ENCODE data around the gene TRABD2B. TPM values are rescaled to one million over a fixed set of nuclear protein-coding genes. Genes with fewer than 3 reads are reported as not detected.

Gene TRABD2B
- total and polyA plus RNA-seq, 2 of the 4 experiments (the other 2 are of a cell fraction): not detected

- H3K27me3 ChIP-seq (ENCODE audit: control insufficient read depth, insufficient read depth, low read length): no peaks in the 10 kb centered on the region; the same call in 1 of the 2 replicates
- WGBS, 2 experiments (ENCODE audit: extremely low coverage in 2 of 2, insufficient read length in 1 of 2): 66% methylated on average over 11 of the region's 24 CpGs; no CpG with 5 or more reads in 1 of the 2 experiments
- no peaks in the 10 kb centered on the region for H4K20me1 ChIP-seq (ENCODE audit: insufficient read depth, low read length)
- BruUV-seq (replicated peaks): no TSS peak
- no peak overlapping the region for H2BK5ac ChIP-seq (ENCODE audit: low read depth, low read length, poor library complexity, severe bottlenecking)
- ChIA-PET CTCF (no interaction called here), POLR2A (ENCODE audit: unreplicated experiment) (no interaction called here)
- H3K9ac ChIP-seq (ENCODE audit: low read depth, low read length): no peak overlapping the region
- H3K9me1 ChIP-seq (ENCODE audit: insufficient read depth, low read length): no peaks in the 10 kb centered on the region
- H4K91ac ChIP-seq (ENCODE audit: insufficient read depth, low read depth, low read length): no peak overlapping the region
- intact Hi-C loops (cut with micrococcal nuclease) (no loop called here), in situ Hi-C loops (cut with MboI; ENCODE audit: low sequenced_read_pairs) (no loop called here), dilution Hi-C loops (cut with HindIII; ENCODE audit: low sequenced_read_pairs, unreplicated experiment) (no loop called here)
- no peak overlapping the region for H3K14ac ChIP-seq (replicated peaks; ENCODE audit: low read depth, low read length)
- DNase-seq (no peak), ATAC-seq (ENCODE audit: low read depth) (no peak)
- H3K4me2 ChIP-seq (ENCODE audit: low read depth, low read length): no peak overlapping the region
- H2BK15ac ChIP-seq (ENCODE audit: low read depth, low read length): no peak overlapping the region
- no peak overlapping the region for H3K4ac ChIP-seq (ENCODE audit: low read depth, low read length)
- no peak overlapping the region for H4K5ac ChIP-seq (ENCODE audit: low read depth, low read length)
- H3K79me1 ChIP-seq (ENCODE audit: low read depth in 1 of 2, low read length in 2 of 2): no peaks in the 10 kb centered on the region
- H2AFZ ChIP-seq (replicated peaks; ENCODE audit: low read length, poor library complexity): peak overlapping the region; percentile 21
- no peaks in the 10 kb centered on the region for H3K36me3 ChIP-seq (ENCODE audit: control insufficient read depth, insufficient read depth, low read length)
- no peak overlapping the region for H4K8ac ChIP-seq (ENCODE audit: low read depth in 2 of 2, low read length in 2 of 2)
- H2AK9ac ChIP-seq (replicated peaks; ENCODE audit: low read depth, low read length, poor library complexity): no peak overlapping the region
- no peak overlapping the region for H2BK120ac ChIP-seq (ENCODE audit: low read depth, low read length)
- no peak overlapping the region for H3K4me3 ChIP-seq (ENCODE audit: insufficient read depth, low read depth, low read length)
- no peak overlapping the region for H3K27ac ChIP-seq (ENCODE audit: insufficient read depth, low read length)
- no peak overlapping the region for H3K23ac ChIP-seq (ENCODE audit: low read depth, low read length)
- no peaks in the 10 kb centered on the region for H3K9me3 ChIP-seq (ENCODE audit: control insufficient read depth, insufficient read depth, low read length)
- no peak overlapping the region for H2BK20ac ChIP-seq (ENCODE audit: low read depth, low read length)
- no peak overlapping the region for H2AK5ac ChIP-seq (ENCODE audit: low read depth, low read length)
- H3K56ac ChIP-seq (ENCODE audit: extremely low read depth, insufficient read depth, low read length): no peak overlapping the region
- no peaks in the 10 kb centered on the region for H3K4me1 ChIP-seq (ENCODE audit: control insufficient read depth, insufficient read depth, low read length)
- H3K18ac ChIP-seq (ENCODE audit: low read depth, low read length): no peak overlapping the region
- no peak for TF ChIP-seq POLR2A (IDR thresholded peaks at IDR 0.05; ENCODE audit: low read depth, low read length)
- no peak for TF ChIP-seq RAD21 (IDR thresholded peaks at IDR 0.05; ENCODE audit: low read length)
- TF ChIP-seq MAZ (IDR thresholded peaks at IDR 0.05; ENCODE audit: borderline replicate concordance, low read depth, low read length): no peak
- no peak for TF ChIP-seq FOS (IDR thresholded peaks at IDR 0.05; ENCODE audit: low read depth, low read length)
- no peak for TF ChIP-seq SMC3 (IDR thresholded peaks at IDR 0.05; ENCODE audit: low read depth, low read length)
- TF ChIP-seq NFE2L2 (IDR thresholded peaks at IDR 0.05; ENCODE audit: low read depth, low read length): no peak
- no peak for TF ChIP-seq RFX5 (IDR thresholded peaks at IDR 0.05; ENCODE audit: low read depth, low read length)
- no peak for TF ChIP-seq CHD1 (IDR thresholded peaks at IDR 0.05; ENCODE audit: low read depth, low read length)
- TF ChIP-seq MAFK (IDR thresholded peaks at IDR 0.05; ENCODE audit: low read depth, low read length): no peak
- no peak for TF ChIP-seq USF2 (IDR thresholded peaks at IDR 0.05; ENCODE audit: low read depth, low read length)
- TF ChIP-seq CEBPB (IDR thresholded peaks at IDR 0.05; ENCODE audit: low read depth, low read length): no peak
- TF ChIP-seq CTCF (conservative IDR thresholded peaks at IDR 0.05; ENCODE audit: low read depth, low read length): no peak
- TF ChIP-seq RCOR1 (IDR thresholded peaks at IDR 0.05; ENCODE audit: insufficient replicate concordance, low read length): no peak
- TF ChIP-seq ELK1 (IDR thresholded peaks at IDR 0.05; ENCODE audit: borderline replicate concordance, low read depth, low read length): no peak
- TF ChIP-seq MXI1 (IDR thresholded peaks at IDR 0.05; ENCODE audit: borderline replicate concordance, low read depth, low read length): no peak
These were observed 222.0 kb downstream of the TRABD2B start for GRCh38 chr1:47774986-47775834.
